Measurements from ENCODE around the gene WIPF2. TPM values are rescaled to one million over a fixed set of nuclear protein-coding genes. Genes with fewer than 3 reads are reported as not detected.

WIPF2 gene
- polyA plus RNA-seq, 1 donor: 15.4 TPM

GRCh38 chr17:40326014-40326831, 107.1 kb downstream of the WIPF2 start:
- no peak for DNase-seq (ENCODE audit: low read depth)

- no peak for DNase-seq (ENCODE audit: low read depth)
These were observed 107.7 kb downstream of the WIPF2 start for GRCh38 chr17:40326832-40327199.

GRCh38 chr17:40327244-40327729, 108.2 kb downstream of the WIPF2 start:
- DNase-seq (ENCODE audit: low read depth): no peak

- no peak for DNase-seq (ENCODE audit: low read depth)
These were observed 108.8 kb downstream of the WIPF2 start for GRCh38 chr17:40327735-40328385.

- no peak for DNase-seq (ENCODE audit: low read depth)
These were observed 109.3 kb downstream of the WIPF2 start for GRCh38 chr17:40328386-40328766.

- DNase-seq (ENCODE audit: low read depth): no peak
These were observed 111.0 kb downstream of the WIPF2 start for GRCh38 chr17:40329839-40330794.

- DNase-seq (ENCODE audit: low read depth): no peak
These were observed 111.9 kb downstream of the WIPF2 start for GRCh38 chr17:40330850-40331470.

- DNase-seq (ENCODE audit: low read depth): no peak
These were observed 112.9 kb downstream of the WIPF2 start for GRCh38 chr17:40331743-40332641.

Other genes with a start within 250 kb of the WIPF2 start
- gene PSMD3, start 238.5 kb upstream of the WIPF2 start, polyA plus RNA-seq (ENCODE audit: insufficient read length): 92.0 TPM
- gene CSF3, start 203.9 kb upstream of the WIPF2 start, polyA plus RNA-seq (ENCODE audit: insufficient read length): 0.14 TPM
- 71.8 TPM for gene MED24, start 164.9 kb upstream of the WIPF2 start, polyA plus RNA-seq (ENCODE audit: insufficient read length)
- gene THRA, start 156.3 kb upstream of the WIPF2 start, polyA plus RNA-seq (ENCODE audit: insufficient read length): 72.2 TPM
- 5.7 TPM for gene NR1D1, start 118.7 kb upstream of the WIPF2 start, polyA plus RNA-seq (ENCODE audit: insufficient read length)
- 111 TPM for gene MSL1, start 97.3 kb upstream of the WIPF2 start, polyA plus RNA-seq (ENCODE audit: insufficient read length)
- 55.5 TPM for gene CASC3, start 78.8 kb upstream of the WIPF2 start, polyA plus RNA-seq (ENCODE audit: insufficient read length)
- gene RAPGEFL1, start 41.8 kb upstream of the WIPF2 start, polyA plus RNA-seq (ENCODE audit: insufficient read length): 8.6 TPM
- 7.1 TPM for gene CDC6, start 68.6 kb downstream of the WIPF2 start, polyA plus RNA-seq (ENCODE audit: insufficient read length)
- 59.0 TPM for gene RARA, start 89.9 kb downstream of the WIPF2 start, polyA plus RNA-seq (ENCODE audit: insufficient read length)
- gene GJD3, start 145.4 kb downstream of the WIPF2 start, polyA plus RNA-seq (ENCODE audit: insufficient read length): 0.70 TPM
- 53.9 TPM for gene TOP2A, start 198.6 kb downstream of the WIPF2 start, polyA plus RNA-seq (ENCODE audit: insufficient read length)
- gene IGFBP4, start 224.1 kb downstream of the WIPF2 start, polyA plus RNA-seq (ENCODE audit: insufficient read length): 225 TPM

Measured in forelimb muscle (tissue), 1 donor.